CD4-positive, alpha-beta T cell treated with Interleukin-21 for 1 hour (primary cell): ENCODE measurements around the gene FRMD3.
A peak's percentile ranks its signal among the peaks of the same experiment; 100 is the strongest.

Experiments
- DNase-seq: peaks from one replicate; pipeline ENCODE4 v3.0.0-alpha.2; 2020

Gene FRMD3

GRCh38 chr9:83219154-83219923 is 318.9 kb downstream of the FRMD3 start:
- DNase-seq, result peak; percentile 6

GRCh38 chr9:83218411-83219090 is 319.6 kb downstream of the FRMD3 start:
- no peak for DNase-seq

GRCh38 chr9:83209188-83209731 is 328.9 kb downstream of the FRMD3 start:
- no peak for DNase-seq

GRCh38 chr9:83208065-83208850 is 329.9 kb downstream of the FRMD3 start:
- no peak for DNase-seq

- no peak for DNase-seq
Observed at GRCh38 chr9:83204047-83204446, 334.2 kb downstream of the FRMD3 start.

- no peak for DNase-seq
Observed at GRCh38 chr9:83200531-83200930, 337.7 kb downstream of the FRMD3 start.

- DNase-seq, result no peak
Observed at GRCh38 chr9:83199832-83200231, 338.4 kb downstream of the FRMD3 start.

- DNase-seq, result no peak
Observed at GRCh38 chr9:83199240-83199639, 339.0 kb downstream of the FRMD3 start.

- DNase-seq, result no peak
Observed at GRCh38 chr9:83198371-83198770, 339.8 kb downstream of the FRMD3 start.

- no peak for DNase-seq
Observed at GRCh38 chr9:83197591-83197990, 340.6 kb downstream of the FRMD3 start.

GRCh38 chr9:83196946-83197345 is 341.3 kb downstream of the FRMD3 start:
- DNase-seq, result no peak
